Measurements from ENCODE around the gene NDUFS7.

The NDUFS7 gene

GRCh38 chr19:1383312-1384084, at the start of gene NDUFS7:
Gene NDUFS7 (plus strand): TSS chr19:1383907. CDS start chr19:1383927, 20 bp downstream.
- peak; percentile 92 for DNase-seq (ENCODE audit: low read depth)

GRCh38 chr19:1336079-1336684, 47.5 kb upstream of the NDUFS7 start:
- DNase-seq (ENCODE audit: low read depth): no peak

- DNase-seq (ENCODE audit: low read depth): no peak
Measured at GRCh38 chr19:1340681-1341469, 42.8 kb upstream of the NDUFS7 start.

- DNase-seq (ENCODE audit: low read depth): no peak
Measured at GRCh38 chr19:1343041-1343440, 40.7 kb upstream of the NDUFS7 start.

GRCh38 chr19:1349211-1349610, 34.5 kb upstream of the NDUFS7 start:
- no peak for DNase-seq (ENCODE audit: low read depth)

- no peak for DNase-seq (ENCODE audit: low read depth)
Measured at GRCh38 chr19:1350867-1351266, 32.8 kb upstream of the NDUFS7 start.

- no peak for DNase-seq (ENCODE audit: low read depth)
Measured at GRCh38 chr19:1351381-1351851, 32.3 kb upstream of the NDUFS7 start.

GRCh38 chr19:1353144-1353543, 30.6 kb upstream of the NDUFS7 start:
- DNase-seq (ENCODE audit: low read depth): no peak

- DNase-seq (ENCODE audit: low read depth): no peak
Measured at GRCh38 chr19:1354970-1355567, 28.6 kb upstream of the NDUFS7 start.

- no peak for DNase-seq (ENCODE audit: low read depth)
Measured at GRCh38 chr19:1355568-1356507, 27.9 kb upstream of the NDUFS7 start.

- DNase-seq (ENCODE audit: low read depth): no peak
Measured at GRCh38 chr19:1356508-1356865, 27.2 kb upstream of the NDUFS7 start.

GRCh38 chr19:1357531-1358109, 26.1 kb upstream of the NDUFS7 start:
- no peak for DNase-seq (ENCODE audit: low read depth)

- no peak for DNase-seq (ENCODE audit: low read depth)
Measured at GRCh38 chr19:1360126-1360817, 23.4 kb upstream of the NDUFS7 start.

GRCh38 chr19:1360818-1361461, 22.8 kb upstream of the NDUFS7 start:
- no peak for DNase-seq (ENCODE audit: low read depth)

GRCh38 chr19:1361601-1362386, 21.9 kb upstream of the NDUFS7 start:
- DNase-seq (ENCODE audit: low read depth): no peak

- DNase-seq (ENCODE audit: low read depth): no peak
Measured at GRCh38 chr19:1362387-1363257, 21.1 kb upstream of the NDUFS7 start.

GRCh38 chr19:1363599-1363998, 20.1 kb upstream of the NDUFS7 start:
- no peak for DNase-seq (ENCODE audit: low read depth)

Measured in activated T-cell treated with anti-CD3 and anti-CD28 coated beads for 24 hours (primary cell).